H1 (cell line): ENCODE data around the gene KCTD19. TPM values are rescaled to one million over a fixed set of nuclear protein-coding genes. Genes with fewer than 3 reads are reported as not detected.

Experiments
- CTCF ChIA-PET: fragments of 300-600 bp; sonication (Branson Sonifier 250); formaldehyde crosslinking; loops from one replicate; lab custom pipeline; 2021; ENCODE audit not compliant: partially characterized antibody; lab: Charles Lee
- POLR2A ChIA-PET: fragments of 300-600 bp; sonication (Branson Sonifier 250); formaldehyde crosslinking; loops from one replicate; lab custom pipeline; 2021; ENCODE audit warnings: inconsistent platforms; ENCODE audit not compliant: partially characterized antibody; lab: Charles Lee
- DNase-seq, 2 experiments: peaks; one replicate each; pipeline versions ENCODE4 v3.0.0 to v3.0.0-alpha.2; 2010 to 2022; ENCODE audit warnings: low spot score in 2 of 2, low read depth in 1 of 2, mixed read lengths in 1 of 2
- FAIRE-seq: peaks from 2 replicates; lab custom pipeline; 2011; peaks lifted over from hg19 to GRCh38; lab: Jason Lieb, UNC
- H2AFZ ChIP-seq: 2 replicates; pipeline ENCODE4 v1.8.1; 2012; ENCODE audit warnings: low read length, inconsistent platforms
- H2AK5ac ChIP-seq: 2 replicates; pipeline ENCODE4 v1.6.1; 2013; ENCODE audit warnings: low read depth, low read length
- H2BK120ac ChIP-seq: replicated peaks from 2 replicates; pipeline ENCODE3; 2013; ENCODE audit warnings: low read depth, low read length, inconsistent platforms
- H2BK12ac ChIP-seq: 2 replicates; pipeline ENCODE4 v1.6.1; 2013; ENCODE audit warnings: low read depth, low read length
- H2BK15ac ChIP-seq: 2 replicates; pipeline ENCODE4 v1.6.1; 2013; ENCODE audit warnings: low read length
- H2BK20ac ChIP-seq: 2 replicates; pipeline ENCODE4 v1.6.1; 2013; ENCODE audit warnings: low read length
- H2BK5ac ChIP-seq: 2 replicates; pipeline ENCODE4 v1.6.1; 2013; ENCODE audit warnings: low read depth, low read length
- H3K14ac ChIP-seq: 2 replicates; pipeline ENCODE4 v1.6.1; 2013; ENCODE audit warnings: inconsistent platforms; ENCODE audit not compliant: insufficient read length
- H3K18ac ChIP-seq: 2 replicates; pipeline ENCODE4 v1.6.1; 2013; ENCODE audit warnings: low read length; ENCODE audit errors: extremely low read depth
- H3K23ac ChIP-seq: 2 replicates; pipeline ENCODE4 v1.6.1; 2013; ENCODE audit warnings: inconsistent platforms; ENCODE audit not compliant: insufficient read length
- H3K23me2 ChIP-seq: 2 replicates; pipeline ENCODE4 v1.6.1; 2013; ENCODE audit warnings: low read depth, low read length
- H3K27ac ChIP-seq: 2 replicates; pipeline ENCODE4 v1.6.1; 2011; ENCODE audit warnings: low read depth, low read length, inconsistent platforms
- H3K27me3 ChIP-seq, 4 experiments: replicated peaks in 1 of 4; 1 replicate in 1 of 4; 2 replicates in 3 of 4; pipeline versions ENCODE4 v1.6.1 to v1.8.1; 2011 to 2013; ENCODE audit warnings: low read length in 3 of 4, mild to moderate bottlenecking in 3 of 4, inconsistent platforms in 2 of 4, mixed read lengths in 2 of 4, moderate library complexity in 1 of 4; ENCODE audit not compliant: control insufficient read depth in 3 of 4, insufficient read depth in 3 of 4; ENCODE audit errors: extremely low read depth in 1 of 4
- H3K36me3 ChIP-seq, 4 experiments: 2 replicates each; pipeline versions ENCODE4 v1.6.1 to v1.8.1; 2011 to 2013; ENCODE audit warnings: mild to moderate bottlenecking in 4 of 4, low read length in 3 of 4, moderate library complexity in 2 of 4, control low read depth in 1 of 4, inconsistent platforms in 1 of 4; ENCODE audit not compliant: insufficient read depth in 4 of 4, control insufficient read depth in 2 of 4
- H3K4ac ChIP-seq: replicated peaks from 2 replicates; pipeline ENCODE3; 2013; ENCODE audit warnings: low read length, low read depth, mixed read lengths, inconsistent platforms; ENCODE audit not compliant: insufficient read length
- H3K4me1 ChIP-seq, 4 experiments: replicated peaks in 1 of 4; 1 replicate in 1 of 4; 2 replicates in 3 of 4; pipeline versions ENCODE4 v1.6.1 to v1.8.1; 2011 to 2013; ENCODE audit warnings: low read length in 3 of 4, inconsistent platforms in 2 of 4, mixed read lengths in 1 of 4; ENCODE audit not compliant: insufficient read depth in 4 of 4, control insufficient read depth in 3 of 4
- H3K4me2 ChIP-seq, 2 experiments: 2 replicates each; pipeline versions ENCODE4 v1.6.1 to v1.8.1; 2011 to 2013; ENCODE audit warnings: low read depth in 2 of 2, low read length in 2 of 2, control low read depth in 1 of 2, inconsistent platforms in 1 of 2, mild to moderate bottlenecking in 1 of 2; ENCODE audit not compliant: insufficient read depth in 1 of 2
- H3K4me3 ChIP-seq, 4 experiments: fragments of 200-600, 300-600 bp in 1 of 4; sonication (generic), shearing (Covaris generic), sonication (Bioruptor Twin) in 1 of 4; 2 replicates each; pipeline versions ENCODE4 v1.5.1 to v1.8.1; 2011 to 2016; ENCODE audit warnings: low read length in 4 of 4, low read depth in 3 of 4, control low read depth in 2 of 4, inconsistent platforms in 2 of 4, mild to moderate bottlenecking in 2 of 4, mixed read lengths in 1 of 4, moderate library complexity in 1 of 4; ENCODE audit not compliant: insufficient read depth in 2 of 4; ENCODE audit errors: extremely low read depth in 1 of 4
- H3K56ac ChIP-seq: replicated peaks from 2 replicates; pipeline ENCODE3; 2013; ENCODE audit warnings: low read depth, mild to moderate bottlenecking, mixed read lengths, low read length, inconsistent platforms; ENCODE audit not compliant: insufficient read length
- H3K79me1 ChIP-seq: 2 replicates; pipeline ENCODE4 v1.6.1; 2013; ENCODE audit warnings: low read depth, low read length, control low read depth
- H3K79me2 ChIP-seq, 2 experiments: 2 replicates each; pipeline versions ENCODE4 v1.6.1 to v1.8.1; 2012 to 2013; ENCODE audit warnings: low read length in 2 of 2, mild to moderate bottlenecking in 2 of 2, inconsistent platforms in 1 of 2; ENCODE audit not compliant: insufficient read depth in 2 of 2, control insufficient read depth in 1 of 2
- H3K9ac ChIP-seq, 4 experiments: replicated peaks in 1 of 4; 1 replicate in 1 of 4; 2 replicates in 3 of 4; pipeline versions ENCODE4 v1.6.1 to v1.8.1; 2011 to 2013; ENCODE audit warnings: low read depth in 3 of 4, low read length in 3 of 4, control low read depth in 2 of 4, mild to moderate bottlenecking in 2 of 4, moderate library complexity in 2 of 4, inconsistent platforms in 1 of 4; ENCODE audit errors: extremely low read depth in 1 of 4
- H3K9me3 ChIP-seq, 2 experiments: 2 replicates each; pipeline versions ENCODE4 v1.6.1 to v1.8.1; 2012 to 2013; ENCODE audit warnings: mild to moderate bottlenecking in 2 of 2, moderate library complexity in 2 of 2, control low read depth in 1 of 2, inconsistent platforms in 1 of 2, low read depth in 1 of 2, low read length in 1 of 2, mixed read lengths in 1 of 2; ENCODE audit not compliant: insufficient read depth in 2 of 2
- H4K20me1 ChIP-seq, 2 experiments: replicated peaks in 1 of 2; 2 replicates each; pipeline versions ENCODE3 to v1.8.1; 2011 to 2013; ENCODE audit warnings: inconsistent platforms in 2 of 2, low read length in 2 of 2, mild to moderate bottlenecking in 1 of 2; ENCODE audit not compliant: insufficient read depth in 2 of 2, control insufficient read depth in 1 of 2
- H4K5ac ChIP-seq: 2 replicates; pipeline ENCODE4 v1.6.1; 2013; ENCODE audit warnings: low read length, low read depth, mixed read lengths, inconsistent platforms; ENCODE audit not compliant: insufficient read length
- H4K8ac ChIP-seq: 2 replicates; pipeline ENCODE4 v1.8.0; 2013; ENCODE audit warnings: mild to moderate bottlenecking, moderate library complexity, low read length, inconsistent platforms; ENCODE audit not compliant: insufficient read depth; ENCODE audit errors: extremely low read depth
- H4K91ac ChIP-seq: replicated peaks from 2 replicates; pipeline ENCODE3; 2013; ENCODE audit warnings: low read length, mixed read lengths, inconsistent platforms; ENCODE audit not compliant: insufficient read length
- ASH2L ChIP-seq: fragments of 200-600, 300-600 bp; sonication (generic); IDR thresholded peaks from one replicate; pipeline ENCODE4 v1.7.1; 2017; ENCODE audit warnings: low read length
- BACH1 ChIP-seq: IDR thresholded peaks from 2 replicates; pipeline ENCODE4 v1.6.1; 2012; ENCODE audit warnings: low read length, improper control_type of control experiment
- CHD2 ChIP-seq: IDR thresholded peaks from 2 replicates; pipeline ENCODE4 v1.6.1; 2012; ENCODE audit warnings: low read length, improper control_type of control experiment
- CTCF ChIP-seq, 3 experiments: IDR thresholded peaks; 1 replicate in 2 of 3; 2 replicates in 1 of 3; pipeline versions ENCODE4 v1.5.1 to v1.6.1; 2011; ENCODE audit warnings: low read length in 3 of 3, mild to moderate bottlenecking in 3 of 3, inconsistent platforms in 2 of 3, low read depth in 1 of 3, moderate library complexity in 1 of 3; ENCODE audit not compliant: insufficient read depth in 1 of 3; ENCODE audit errors: control extremely low read depth in 1 of 3
- JUND ChIP-seq: IDR thresholded peaks from 2 replicates; pipeline ENCODE4 v1.6.1; 2011; ENCODE audit warnings: mild to moderate bottlenecking, improper control_type of control experiment, low read length
- KDM1A ChIP-seq: fragments of 200-600, 300-600 bp; sonication (generic); IDR thresholded peaks from 2 replicates; pipeline ENCODE4 v1.7.1; 2016; ENCODE audit warnings: mild to moderate bottlenecking, low read length, borderline replicate concordance
- RAD21 ChIP-seq, 2 experiments: IDR thresholded peaks in 1 of 2; conservative IDR thresholded peaks in 1 of 2; 2 replicates each; pipeline ENCODE4 v1.6.1; 2011; ENCODE audit warnings: low read depth in 2 of 2, low read length in 2 of 2, improper control_type of control experiment in 1 of 2, inconsistent platforms in 1 of 2, mild to moderate bottlenecking in 1 of 2, moderate library complexity in 1 of 2
- SIN3A ChIP-seq, 2 experiments: IDR thresholded peaks in 1 of 2; conservative IDR thresholded peaks in 1 of 2; 2 replicates each; pipeline ENCODE4 v1.6.1; 2011 to 2012; ENCODE audit warnings: low read length in 2 of 2, improper control_type of control experiment in 1 of 2, low read depth in 1 of 2, mild to moderate bottlenecking in 1 of 2
- TAF7 ChIP-seq: optimal IDR thresholded peaks from 2 replicates; pipeline ENCODE3; 2011; ENCODE audit warnings: low read depth, mild to moderate bottlenecking, inconsistent platforms, low read length, moderate library complexity, borderline replicate concordance
- YY1 ChIP-seq: IDR thresholded peaks from 2 replicates; pipeline ENCODE4 v1.6.1; 2011; ENCODE audit warnings: low read depth, mild to moderate bottlenecking, low read length
- WGBS, 2 experiments: shearing (Covaris generic) in 1 of 2; methylation state at CpG; one replicate each; pipeline versions ENCODE4 v1.1.6 to v1.1.7; 2013 to 2015; ENCODE audit warnings: low lambda C conversion rate in 2 of 2, mixed read lengths in 2 of 2, inconsistent platforms in 1 of 2, low coverage in 1 of 2, missing lambda C conversion rate in 1 of 2; ENCODE audit not compliant: insufficient replicate concordance in 2 of 2, insufficient coverage in 1 of 2, insufficient read length in 1 of 2; ENCODE audit errors: extremely low coverage in 1 of 2, missing lambda C conversion rate in 1 of 2; 5-methylcytosine and 5-hydroxymethylcytosine counted together
- polyA plus RNA-seq, 7 experiments: library from polyadenylated mRNA; depleted of rRNA in 3 of 7; stranded (reverse) in 5 of 7; unstranded in 2 of 7; fragments of >200 nt in 5 of 7; fragments of 200-250 nt in 2 of 7; gene quantifications; 1 replicate in 5 of 7; 2 replicates in 1 of 7; 4 replicates in 1 of 7; pipeline versions ENCODE4 v1.2.1 to v1.2.3, GENCODE V29; 2011 to 2013; ENCODE audit warnings: missing spikeins in 2 of 7, mixed read lengths in 2 of 7
- total RNA-seq: library from RNA; stranded (reverse); fragmentation: NEBNext Ultra II Directional; extraction: Animal tissue kit (Norgen Biotek cat#: 25700); gene quantifications from 2 replicates; pipeline ENCODE4 v1.2.1, GENCODE V29; 2021

Gene KCTD19
- total and polyA plus RNA-seq, 2 of the 8 experiments (the other 6 are each of a cell fraction or from before 2014, with no cell fraction given): 0.06 to 0.24 TPM

DNA sequence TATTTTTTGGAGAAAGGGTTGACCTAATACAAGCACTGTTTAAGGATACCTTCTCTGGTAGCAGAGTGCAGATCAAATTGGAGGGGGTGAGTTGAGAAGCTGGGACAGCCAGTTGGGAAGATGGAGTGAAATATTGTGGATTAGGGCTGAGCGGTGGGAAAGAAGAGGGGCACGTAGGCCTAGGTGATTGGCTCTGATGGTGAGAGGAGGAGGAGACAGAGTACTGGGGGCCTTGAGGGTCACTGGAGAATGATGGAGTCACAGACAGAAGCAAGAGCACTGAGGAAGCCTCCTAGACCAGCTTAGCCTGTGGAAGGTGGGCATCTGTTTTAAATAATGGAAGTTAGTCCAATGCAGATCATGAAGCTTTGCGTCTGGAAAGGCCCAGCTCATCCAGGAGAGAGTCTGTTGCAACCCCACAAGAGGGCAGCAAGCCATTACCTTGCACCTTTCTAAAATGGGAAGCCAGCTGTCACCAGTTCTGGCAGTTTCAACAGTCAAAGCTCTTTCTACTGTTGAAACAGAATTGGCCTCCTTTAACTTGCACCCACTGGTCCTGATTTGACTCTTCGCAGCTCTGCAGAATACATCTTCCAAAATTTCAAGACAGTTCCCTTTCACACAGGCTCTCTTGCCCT, 66.0 kb downstream of the KCTD19 start:
- no peak overlapping the region for H3K9ac ChIP-seq
- no peak overlapping the region for H3K4me2 ChIP-seq
- no peak overlapping the region for H3K27ac ChIP-seq
- H2AK5ac ChIP-seq: no peak overlapping the region
- H3K36me3 ChIP-seq: no peaks in the 10 kb centered on the region
- no peak overlapping the region for H4K91ac ChIP-seq
- ChIA-PET POLR2A (interaction anchor here (0.9 to 1.7 kb wide), 4 partner anchors 11 to 13 kb away, joined by 3 to 4 read pairs (median 4); partner anchors contain the start of gene FHOD1), CTCF (interaction anchor here (0.6 to 14.4 kb wide), 39 partner anchors 8 to 306 kb away, joined by 3 to 217 read pairs (median 4); partner anchors contain the start of genes FHOD1, KCTD19, LRRC36 and SLC9A5)
- no peak overlapping the region for H2BK120ac ChIP-seq
- H2BK12ac ChIP-seq: no peak overlapping the region
- H4K20me1 ChIP-seq: peaks cover 0 to 6% of the 10 kb centered on the region in 2 experiments
- no peak overlapping the region for H4K5ac ChIP-seq
- H3K23ac ChIP-seq: no peak overlapping the region
- no peak overlapping the region for H3K4me3 ChIP-seq
- H3K18ac ChIP-seq: no peak overlapping the region
- DNase-seq: no peak
- H3K23me2 ChIP-seq: no peaks in the 10 kb centered on the region
- H3K14ac ChIP-seq: no peak overlapping the region
- H3K27me3 ChIP-seq: no peaks in the 10 kb centered on the region; a peak in 1 of 7 replicates
- 82% methylated on average over 4 of the region's 4 CpGs; no CpG with 5 or more reads in 1 of the 2 experiments for WGBS, 2 experiments
- no peak overlapping the region for H4K8ac ChIP-seq
- no peaks in the 10 kb centered on the region; a peak in 1 of 7 replicates for H3K4me1 ChIP-seq
- no peak overlapping the region for H2BK20ac ChIP-seq
- no peak for FAIRE-seq
- H3K4ac ChIP-seq: no peak overlapping the region
- no peak overlapping the region for H2BK15ac ChIP-seq
- no peak overlapping the region for H3K56ac ChIP-seq
- no peaks in the 10 kb centered on the region for H3K79me2 ChIP-seq
- H3K79me1 ChIP-seq: no peaks in the 10 kb centered on the region
- H2AFZ ChIP-seq: no peak overlapping the region
- H3K9me3 ChIP-seq: no peaks in the 10 kb centered on the region
- H2BK5ac ChIP-seq: no peak overlapping the region
- TF ChIP-seq JUND (no peak), YY1 (no peak), RAD21 (IDR thresholded peaks at IDR 0.05 in 1 of 2, conservative IDR thresholded peaks at IDR 0.05 in 1 of 2; ENCODE audit: low read depth in 2 of 2, low read length in 2 of 2) (peak; percentile 69 to 79), ASH2L (no peak), BACH1 (peak; percentile 64), CHD2 (no peak), CTCF (IDR thresholded peaks at IDR 0.05; ENCODE audit: control extremely low read depth in 1 of 3, insufficient read depth in 1 of 3, low read depth in 1 of 3, low read length in 3 of 3) (peak; percentile 55 to 71 (median 68)), KDM1A (no peak), TAF7 (no peak), SIN3A (conservative IDR thresholded peaks at IDR 0.05 in 1 of 2, IDR thresholded peaks at IDR 0.05 in 1 of 2; ENCODE audit: low read depth in 1 of 2, low read length in 2 of 2) (no peak)
